Panc1 (cell line): ENCODE measurements around the gene EGR1. TPM values are rescaled to one million over a fixed set of nuclear protein-coding genes. Genes with fewer than 3 reads are reported as not detected.
A peak's percentile ranks its signal among the peaks of the same experiment; 100 is the strongest.

Experiments
- ATAC-seq: fragments of 200-7000 bp; cut with Tn5 transposase; 2 replicates; pipeline ENCODE4 v1.9.1; 2020; ENCODE audit warnings: mild to moderate bottlenecking, moderate library complexity
- BruUV-seq: library from RNA; stranded (reverse); fragments of 400-500 nt; replicated peaks from 2 replicates; lab custom pipeline; 2021; lab: Mats Ljungman, UMichigan
- CTCF ChIA-PET: fragments of 300-600 bp; sonication (Branson Sonifier 250); formaldehyde crosslinking; loops from one replicate; lab custom pipeline; 2022; ENCODE audit warnings: antibody characterized with exemption; lab: Charles Lee
- POLR2A ChIA-PET: fragments of 300-600 bp; sonication (Branson Sonifier 250); formaldehyde crosslinking; loops from one replicate; lab custom pipeline; 2022; ENCODE audit warnings: antibody characterized with exemption; lab: Charles Lee
- DNase-seq: peaks from one replicate; pipeline ENCODE4 v3.0.0-alpha.2; 2010; ENCODE audit warnings: low read depth, low spot score
- H3K27ac ChIP-seq: 2 replicates; pipeline ENCODE4 v1.5.1; 2011; ENCODE audit warnings: mild to moderate bottlenecking, low read length, inconsistent platforms
- H3K27me3 ChIP-seq: fragments of 200-500 bp; sonication (Bioruptor generic); 2 replicates; pipeline ENCODE4 v1.6.0; 2014; ENCODE audit warnings: low read length, inconsistent platforms; ENCODE audit not compliant: control insufficient read depth, insufficient read depth
- H3K36me3 ChIP-seq: fragments of 200-500 bp; sonication (Bioruptor generic); 2 replicates; pipeline ENCODE4 v1.5.1; 2014; ENCODE audit warnings: inconsistent platforms, mild to moderate bottlenecking, low read length, moderate library complexity; ENCODE audit not compliant: control insufficient read depth, insufficient read depth
- H3K4me1 ChIP-seq: 2 replicates; pipeline ENCODE4 v1.5.1; 2011; ENCODE audit warnings: inconsistent platforms, mild to moderate bottlenecking, low read length, moderate library complexity; ENCODE audit not compliant: control insufficient read depth, insufficient read depth
- H3K4me3 ChIP-seq, 2 experiments: 2 replicates each; pipeline ENCODE4 v1.5.1; 2011 to 2012; ENCODE audit warnings: low read depth in 2 of 2, low read length in 2 of 2, mild to moderate bottlenecking in 2 of 2, inconsistent platforms in 1 of 2, moderate library complexity in 1 of 2
- H3K9me3 ChIP-seq: fragments of 200-500 bp; sonication (Bioruptor generic); 2 replicates; pipeline ENCODE4 v1.5.1; 2014; ENCODE audit warnings: low read depth, mild to moderate bottlenecking, inconsistent platforms, low read length, moderate library complexity; ENCODE audit not compliant: control insufficient read depth, insufficient read depth
- POLR2AphosphoS5 ChIP-seq: IDR thresholded peaks from 2 replicates; pipeline ENCODE4 v1.6.1; 2012; ENCODE audit warnings: mild to moderate bottlenecking, low read depth, low read length, moderate library complexity
- SIN3A ChIP-seq: IDR thresholded peaks from 2 replicates; pipeline ENCODE4 v1.6.1; 2012; ENCODE audit warnings: low read depth, mild to moderate bottlenecking, low read length, moderate library complexity, borderline replicate concordance; ENCODE audit not compliant: insufficient read depth
- TCF7L2 ChIP-seq: IDR thresholded peaks from 2 replicates; pipeline ENCODE4 v1.6.1; 2011; ENCODE audit warnings: mild to moderate bottlenecking, low read depth, low read length, inconsistent platforms
- in situ Hi-C: cut with HindIII; loops from 2 replicates; pipeline ENCODE4 v1.10.0; 2016; ENCODE audit warnings: low sequenced_read_pairs, low pct_unique_long_range_greater_than_20kb
- intact Hi-C: fragments of 100-400 bp; cut with micrococcal nuclease; formaldehyde crosslinking; loops from one replicate; pipeline ENCODE4 v1.10.0; 2022; ENCODE audit not compliant: unreplicated experiment
- total RNA-seq: library from RNA; stranded (reverse); gene quantifications from one replicate; pipeline ENCODE4 v1.2.1, GENCODE V29; 2021; ENCODE audit not compliant: unreplicated experiment
- TF ChIP-seq, protein P1 (sequence below): fragments of 450-650 bp; IDR thresholded peaks from 2 replicates; pipeline ENCODE4 v1.5.1; 2017; ENCODE audit warnings: mild to moderate bottlenecking
- TF ChIP-seq, protein P2 (sequence below), 2 experiments: IDR thresholded peaks; 2 replicates each; pipeline ENCODE4 v1.6.1; 2011 to 2012; ENCODE audit warnings: low read depth in 2 of 2, control low read depth in 1 of 2, low read length in 1 of 2, mild to moderate bottlenecking in 1 of 2, moderate library complexity in 1 of 2; ENCODE audit not compliant: insufficient read depth in 1 of 2

The EGR1 gene
- total RNA-seq, 1 experiment from 2014 or later = 12.0 TPM

GRCh38 chr5:138466125-138466899 lies 1.0 kb downstream of the EGR1 start:
- ATAC-seq (no peak), DNase-seq (no peak)
- no TSS peak for BruUV-seq
- no peaks in the 10 kb centered on the region for H3K9me3 ChIP-seq
- no peaks in the 10 kb centered on the region for H3K27me3 ChIP-seq
- peaks cover 5% of the 10 kb centered on the region; the same call in 1 of the 2 replicates for H3K4me1 ChIP-seq
- peak overlapping the region; percentile 80 to 81 for H3K4me3 ChIP-seq
- intact Hi-C loops = no loop called here
- TF ChIP-seq, protein P1, sequence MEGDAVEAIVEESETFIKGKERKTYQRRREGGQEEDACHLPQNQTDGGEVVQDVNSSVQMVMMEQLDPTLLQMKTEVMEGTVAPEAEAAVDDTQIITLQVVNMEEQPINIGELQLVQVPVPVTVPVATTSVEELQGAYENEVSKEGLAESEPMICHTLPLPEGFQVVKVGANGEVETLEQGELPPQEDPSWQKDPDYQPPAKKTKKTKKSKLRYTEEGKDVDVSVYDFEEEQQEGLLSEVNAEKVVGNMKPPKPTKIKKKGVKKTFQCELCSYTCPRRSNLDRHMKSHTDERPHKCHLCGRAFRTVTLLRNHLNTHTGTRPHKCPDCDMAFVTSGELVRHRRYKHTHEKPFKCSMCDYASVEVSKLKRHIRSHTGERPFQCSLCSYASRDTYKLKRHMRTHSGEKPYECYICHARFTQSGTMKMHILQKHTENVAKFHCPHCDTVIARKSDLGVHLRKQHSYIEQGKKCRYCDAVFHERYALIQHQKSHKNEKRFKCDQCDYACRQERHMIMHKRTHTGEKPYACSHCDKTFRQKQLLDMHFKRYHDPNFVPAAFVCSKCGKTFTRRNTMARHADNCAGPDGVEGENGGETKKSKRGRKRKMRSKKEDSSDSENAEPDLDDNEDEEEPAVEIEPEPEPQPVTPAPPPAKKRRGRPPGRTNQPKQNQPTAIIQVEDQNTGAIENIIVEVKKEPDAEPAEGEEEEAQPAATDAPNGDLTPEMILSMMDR = no peak
- TF ChIP-seq SIN3A = no peak
- in situ Hi-C loops = no loop called here
- ChIA-PET CTCF (interaction anchor here (0.6 kb wide), 1 partner anchor 223 kb away, joined by 11 read pairs; no protein-coding TSS in a partner anchor), POLR2A (interaction anchor here (0.6 kb wide), 2 partner anchors 10 to 515 kb away, joined by 3 to 13 read pairs; no protein-coding TSS in a partner anchor)
- H3K36me3 ChIP-seq = no peaks in the 10 kb centered on the region
- H3K27ac ChIP-seq = no peak overlapping the region

- Histone ChIP-seq H3K4me1 (peaks cover 5% of the 10 kb centered on the region; the same call in 1 of the 2 replicates), H3K27me3 (no peaks in the 10 kb centered on the region), H3K4me3 (peak overlapping the region in 1 of 2 experiments; percentile 80; a peak in 2 of 4 replicates), H3K27ac (no peak overlapping the region), H3K9me3 (no peaks in the 10 kb centered on the region), H3K36me3 (no peaks in the 10 kb centered on the region)
- TF ChIP-seq, protein P1 = no peak
- no peak for TF ChIP-seq POLR2AphosphoS5
- TF ChIP-seq SIN3A = no peak
- no peak for TF ChIP-seq TCF7L2
- TF ChIP-seq, protein P2, sequence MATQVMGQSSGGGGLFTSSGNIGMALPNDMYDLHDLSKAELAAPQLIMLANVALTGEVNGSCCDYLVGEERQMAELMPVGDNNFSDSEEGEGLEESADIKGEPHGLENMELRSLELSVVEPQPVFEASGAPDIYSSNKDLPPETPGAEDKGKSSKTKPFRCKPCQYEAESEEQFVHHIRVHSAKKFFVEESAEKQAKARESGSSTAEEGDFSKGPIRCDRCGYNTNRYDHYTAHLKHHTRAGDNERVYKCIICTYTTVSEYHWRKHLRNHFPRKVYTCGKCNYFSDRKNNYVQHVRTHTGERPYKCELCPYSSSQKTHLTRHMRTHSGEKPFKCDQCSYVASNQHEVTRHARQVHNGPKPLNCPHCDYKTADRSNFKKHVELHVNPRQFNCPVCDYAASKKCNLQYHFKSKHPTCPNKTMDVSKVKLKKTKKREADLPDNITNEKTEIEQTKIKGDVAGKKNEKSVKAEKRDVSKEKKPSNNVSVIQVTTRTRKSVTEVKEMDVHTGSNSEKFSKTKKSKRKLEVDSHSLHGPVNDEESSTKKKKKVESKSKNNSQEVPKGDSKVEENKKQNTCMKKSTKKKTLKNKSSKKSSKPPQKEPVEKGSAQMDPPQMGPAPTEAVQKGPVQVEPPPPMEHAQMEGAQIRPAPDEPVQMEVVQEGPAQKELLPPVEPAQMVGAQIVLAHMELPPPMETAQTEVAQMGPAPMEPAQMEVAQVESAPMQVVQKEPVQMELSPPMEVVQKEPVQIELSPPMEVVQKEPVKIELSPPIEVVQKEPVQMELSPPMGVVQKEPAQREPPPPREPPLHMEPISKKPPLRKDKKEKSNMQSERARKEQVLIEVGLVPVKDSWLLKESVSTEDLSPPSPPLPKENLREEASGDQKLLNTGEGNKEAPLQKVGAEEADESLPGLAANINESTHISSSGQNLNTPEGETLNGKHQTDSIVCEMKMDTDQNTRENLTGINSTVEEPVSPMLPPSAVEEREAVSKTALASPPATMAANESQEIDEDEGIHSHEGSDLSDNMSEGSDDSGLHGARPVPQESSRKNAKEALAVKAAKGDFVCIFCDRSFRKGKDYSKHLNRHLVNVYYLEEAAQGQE (IDR thresholded peaks at IDR 0.05; ENCODE audit: insufficient read depth in 1 of 2, low read depth in 2 of 2, low read length in 1 of 2) = no peak
- DNase-seq (no peak), ATAC-seq (no peak)
- no TSS peak for BruUV-seq
- intact Hi-C loops (no loop called here), in situ Hi-C loops (no loop called here)
- POLR2A ChIA-PET = interaction anchor here (0.6 kb wide), 1 partner anchor 1122 kb away, joined by 3 read pairs; no protein-coding TSS in a partner anchor
- CTCF ChIA-PET = no interaction called here
These were observed 1.8 kb downstream of the EGR1 start for GRCh38 chr5:138466900-138467710.
